ENCODE results near the gene OTC.

OTC gene

DNA sequence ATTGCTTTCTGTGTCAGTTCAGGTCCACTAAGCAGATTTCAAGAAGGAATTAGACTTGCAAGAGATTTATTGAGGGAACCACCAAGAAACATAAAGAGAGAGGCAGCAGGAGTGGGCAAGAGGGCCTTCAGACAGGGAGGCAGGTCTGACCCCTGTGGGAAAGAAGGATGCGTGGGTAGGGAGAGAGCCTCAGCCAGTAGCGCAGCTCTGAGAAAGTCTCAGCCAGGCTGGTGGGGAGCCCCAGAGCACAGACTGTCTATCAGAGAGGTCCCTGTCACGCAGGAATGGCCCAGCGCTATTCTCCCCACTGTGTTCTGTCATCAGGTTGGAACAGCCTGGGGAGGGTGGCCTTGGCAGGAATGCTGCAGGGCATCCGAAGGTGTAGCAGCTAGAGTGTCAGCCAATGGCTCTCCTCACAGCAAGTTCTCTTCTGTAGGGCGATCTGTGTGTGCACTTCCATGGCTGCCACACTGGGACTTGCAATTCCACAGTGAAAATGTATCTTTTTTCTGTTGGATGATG is 48.0 kb downstream of the OTC start:
- Histone ChIP-seq H3K4me3 (ENCODE audit: low read depth, low read length) (no peak overlapping the region), H3K27ac (ENCODE audit: low read depth, low read length) (no peak overlapping the region), H3K9ac (ENCODE audit: low read depth, low read length) (no peak overlapping the region), H3K4me1 (ENCODE audit: control insufficient read depth, insufficient read depth, low read length) (peaks cover 18% of the 10 kb centered on the region; the same call in 1 of the 2 replicates), H3K27me3 (ENCODE audit: control insufficient read depth, insufficient read depth, low read length) (no peaks in the 10 kb centered on the region), H3K36me3 (ENCODE audit: control insufficient read depth, insufficient read depth, low read length) (no peaks in the 10 kb centered on the region), H3K9me3 (ENCODE audit: control insufficient read depth, insufficient read depth, low read length) (no peaks in the 10 kb centered on the region)

DNA sequence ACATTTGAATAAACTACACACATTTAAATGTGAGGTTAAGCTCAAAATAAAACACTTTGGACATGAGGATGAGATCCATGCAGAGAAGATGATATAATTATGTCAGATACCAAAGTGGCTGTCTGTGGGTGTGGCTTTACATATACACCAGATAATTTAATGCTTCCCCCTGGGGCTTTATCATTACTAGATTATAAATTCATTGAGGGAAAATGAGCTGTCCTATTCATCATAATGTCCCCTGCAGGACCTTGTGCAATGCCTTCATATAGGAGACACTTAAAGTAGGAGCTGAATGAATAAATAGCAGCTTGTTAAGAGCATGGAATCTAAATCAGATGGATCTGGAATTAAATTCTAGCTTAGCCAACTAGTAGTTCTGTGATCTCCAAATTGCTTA is 49.7 kb downstream of the OTC start:
- H3K36me3 ChIP-seq (ENCODE audit: control insufficient read depth, insufficient read depth, low read length): no peaks in the 10 kb centered on the region
- no peaks in the 10 kb centered on the region for H3K27me3 ChIP-seq (ENCODE audit: control insufficient read depth, insufficient read depth, low read length)
- H3K4me3 ChIP-seq (ENCODE audit: low read depth, low read length): no peak overlapping the region
- H3K4me1 ChIP-seq (ENCODE audit: control insufficient read depth, insufficient read depth, low read length): peaks cover 18% of the 10 kb centered on the region; the same call in 1 of the 2 replicates
- H3K9ac ChIP-seq (ENCODE audit: low read depth, low read length): no peak overlapping the region
- H3K9me3 ChIP-seq (ENCODE audit: control insufficient read depth, insufficient read depth, low read length): no peaks in the 10 kb centered on the region
- H3K27ac ChIP-seq (ENCODE audit: low read depth, low read length): no peak overlapping the region

DNA sequence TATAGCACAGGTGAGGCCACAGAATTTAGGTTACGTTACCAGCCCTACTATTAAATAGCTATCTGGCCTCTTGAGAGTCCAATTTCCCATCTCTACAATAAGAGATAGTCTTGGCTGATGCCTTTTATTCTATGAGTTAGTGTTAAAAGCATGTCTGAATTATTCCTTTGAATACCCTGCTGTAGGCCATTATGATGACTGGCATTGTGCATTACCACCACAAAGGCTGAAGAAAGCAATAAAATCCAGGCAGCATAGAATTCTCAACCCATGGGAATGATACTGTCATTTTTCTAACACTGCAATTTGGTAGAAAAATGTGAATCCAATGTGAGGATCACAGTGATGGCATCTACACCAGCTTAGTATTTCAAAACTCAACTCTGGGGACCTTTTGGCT is 51.4 kb downstream of the OTC start:
- H3K27me3 ChIP-seq (ENCODE audit: control insufficient read depth, insufficient read depth, low read length): no peaks in the 10 kb centered on the region
- H3K9ac ChIP-seq (ENCODE audit: low read depth, low read length): no peak overlapping the region
- H3K4me3 ChIP-seq (ENCODE audit: low read depth, low read length): no peak overlapping the region
- H3K4me1 ChIP-seq (ENCODE audit: control insufficient read depth, insufficient read depth, low read length): peaks cover 18% of the 10 kb centered on the region
- no peaks in the 10 kb centered on the region for H3K36me3 ChIP-seq (ENCODE audit: control insufficient read depth, insufficient read depth, low read length)
- H3K9me3 ChIP-seq (ENCODE audit: control insufficient read depth, insufficient read depth, low read length): no peaks in the 10 kb centered on the region
- H3K27ac ChIP-seq (ENCODE audit: low read depth, low read length): no peak overlapping the region

DNA sequence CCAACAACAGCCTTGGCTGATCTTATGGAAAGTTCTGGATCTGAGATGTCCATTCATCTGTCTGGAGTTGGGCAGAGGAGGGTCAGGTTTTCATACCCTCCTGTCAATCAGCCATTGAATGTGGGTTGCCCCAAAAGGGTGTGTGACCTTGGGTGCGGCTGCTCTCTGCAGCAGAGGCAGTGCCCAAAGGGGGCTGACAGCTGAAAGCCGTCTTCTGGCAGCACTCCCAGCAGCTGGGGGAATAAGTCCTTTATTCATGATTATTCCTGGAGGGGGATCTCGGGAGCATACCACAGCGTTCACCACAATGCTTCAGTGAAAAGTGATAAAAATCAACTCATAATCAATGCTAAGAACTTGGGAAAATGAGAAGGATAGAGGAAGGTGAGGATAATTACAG is 54.7 kb downstream of the OTC start:
- Histone ChIP-seq H3K27me3 (ENCODE audit: control insufficient read depth, insufficient read depth, low read length) (no peaks in the 10 kb centered on the region), H3K36me3 (ENCODE audit: control insufficient read depth, insufficient read depth, low read length) (no peaks in the 10 kb centered on the region), H3K9ac (ENCODE audit: low read depth, low read length) (no peak overlapping the region), H3K27ac (ENCODE audit: low read depth, low read length) (no peak overlapping the region), H3K4me1 (ENCODE audit: control insufficient read depth, insufficient read depth, low read length) (peaks cover 6% of the 10 kb centered on the region; the same call in 1 of the 2 replicates), H3K9me3 (ENCODE audit: control insufficient read depth, insufficient read depth, low read length) (no peaks in the 10 kb centered on the region), H3K4me3 (ENCODE audit: low read depth, low read length) (no peak overlapping the region)

DNA sequence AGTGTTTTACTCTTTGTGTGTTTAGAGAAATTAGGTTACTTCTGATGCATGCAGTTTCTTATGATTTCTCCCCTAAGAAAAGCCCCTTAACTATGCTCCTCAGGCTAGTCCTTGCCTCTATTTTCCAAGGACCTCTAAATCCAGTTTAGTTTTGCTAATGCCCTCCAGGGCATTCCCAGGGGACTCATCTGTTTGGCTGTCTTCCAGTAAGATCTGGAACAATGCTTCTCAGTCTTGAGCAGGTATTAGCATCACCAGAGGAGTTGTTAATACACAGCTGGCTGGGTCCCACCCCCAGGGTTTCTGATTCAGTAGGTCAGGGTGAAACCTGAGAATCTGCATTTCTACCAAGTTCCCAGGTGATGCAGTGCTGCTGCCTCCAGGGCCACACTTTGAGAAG is 56.9 kb downstream of the OTC start:
- Histone ChIP-seq H3K9me3 (ENCODE audit: control insufficient read depth, insufficient read depth, low read length) (no peaks in the 10 kb centered on the region), H3K9ac (ENCODE audit: low read depth, low read length) (no peak overlapping the region), H3K4me1 (ENCODE audit: control insufficient read depth, insufficient read depth, low read length) (peaks cover 6% of the 10 kb centered on the region; the same call in 1 of the 2 replicates), H3K27ac (ENCODE audit: low read depth, low read length) (no peak overlapping the region), H3K27me3 (ENCODE audit: control insufficient read depth, insufficient read depth, low read length) (no peaks in the 10 kb centered on the region), H3K4me3 (ENCODE audit: low read depth, low read length) (no peak overlapping the region), H3K36me3 (ENCODE audit: control insufficient read depth, insufficient read depth, low read length) (no peaks in the 10 kb centered on the region)

DNA sequence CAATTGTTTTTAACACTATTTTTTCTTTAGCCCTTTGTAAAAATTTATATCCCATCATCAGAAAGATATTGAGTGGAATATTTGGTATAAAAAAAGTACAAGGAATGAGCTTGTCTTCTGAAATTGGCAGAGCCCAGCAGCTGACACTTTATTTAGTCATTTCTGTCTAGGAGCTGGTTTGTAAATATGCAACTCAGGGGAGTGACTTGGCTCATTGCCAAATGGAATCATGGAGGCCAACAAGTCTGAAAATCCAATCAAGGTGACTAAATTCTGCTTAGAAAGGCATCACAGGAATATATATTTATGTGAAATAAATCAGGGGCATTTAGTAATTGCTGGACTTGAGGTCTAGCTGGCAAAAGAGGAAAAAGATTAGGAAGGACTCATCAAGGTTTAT is 74.4 kb downstream of the OTC start:
- H3K9ac ChIP-seq (ENCODE audit: low read depth, low read length): no peak overlapping the region
- H3K27ac ChIP-seq (ENCODE audit: low read depth, low read length): no peak overlapping the region
- no peaks in the 10 kb centered on the region for H3K4me1 ChIP-seq (ENCODE audit: control insufficient read depth, insufficient read depth, low read length)
- no peaks in the 10 kb centered on the region for H3K9me3 ChIP-seq (ENCODE audit: control insufficient read depth, insufficient read depth, low read length)
- no peaks in the 10 kb centered on the region for H3K36me3 ChIP-seq (ENCODE audit: control insufficient read depth, insufficient read depth, low read length)
- H3K4me3 ChIP-seq (ENCODE audit: low read depth, low read length): no peak overlapping the region
- peaks cover 6% of the 10 kb centered on the region for H3K27me3 ChIP-seq (ENCODE audit: control insufficient read depth, insufficient read depth, low read length)

DNA sequence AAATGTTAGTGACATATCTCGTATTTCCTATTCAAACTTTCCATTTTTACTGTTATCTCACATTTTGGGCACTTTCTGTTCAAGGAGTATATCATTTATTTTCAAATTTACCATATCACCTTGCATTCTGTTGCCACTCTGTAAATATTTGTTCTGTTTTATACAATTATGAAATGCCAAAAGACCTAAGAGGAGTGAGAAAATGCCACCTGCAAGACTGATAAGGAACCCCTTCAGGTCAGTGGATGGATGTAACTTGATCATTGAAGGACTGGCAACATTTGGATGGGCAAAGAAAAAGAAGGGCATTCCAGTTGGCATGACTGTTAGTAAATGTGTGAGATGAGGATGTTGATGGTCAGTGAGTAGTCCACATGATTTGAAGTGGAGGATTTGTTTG is 79.1 kb downstream of the OTC start:
- Histone ChIP-seq H3K27me3 (ENCODE audit: control insufficient read depth, insufficient read depth, low read length) (no peaks in the 10 kb centered on the region), H3K4me1 (ENCODE audit: control insufficient read depth, insufficient read depth, low read length) (no peaks in the 10 kb centered on the region), H3K36me3 (ENCODE audit: control insufficient read depth, insufficient read depth, low read length) (no peaks in the 10 kb centered on the region), H3K9ac (ENCODE audit: low read depth, low read length) (no peak overlapping the region), H3K9me3 (ENCODE audit: control insufficient read depth, insufficient read depth, low read length) (no peaks in the 10 kb centered on the region), H3K27ac (ENCODE audit: low read depth, low read length) (no peak overlapping the region), H3K4me3 (ENCODE audit: low read depth, low read length) (no peak overlapping the region)

DNA sequence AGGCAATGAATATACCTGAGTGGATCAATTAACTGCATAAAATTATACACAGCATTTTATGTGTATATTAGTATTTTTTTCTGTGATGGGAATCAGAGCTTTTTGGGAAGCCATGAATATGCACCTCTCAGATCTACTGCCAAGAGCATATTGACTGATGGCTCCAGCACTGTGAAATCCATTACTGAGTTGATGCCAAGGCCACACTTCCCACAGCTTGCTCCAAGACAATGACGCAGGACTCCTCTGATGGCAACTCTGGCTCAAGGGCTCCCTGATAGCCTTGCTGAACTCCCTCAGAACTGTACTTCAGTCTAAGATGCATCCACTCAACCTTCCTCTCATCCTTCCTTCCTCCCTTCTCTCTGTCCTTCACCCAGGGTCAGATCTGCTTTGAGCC is 82.7 kb downstream of the OTC start:
- H3K27ac ChIP-seq (ENCODE audit: low read depth, low read length): no peak overlapping the region
- no peak overlapping the region for H3K9ac ChIP-seq (ENCODE audit: low read depth, low read length)
- no peaks in the 10 kb centered on the region; the same call in 1 of the 2 replicates for H3K27me3 ChIP-seq (ENCODE audit: control insufficient read depth, insufficient read depth, low read length)
- H3K9me3 ChIP-seq (ENCODE audit: control insufficient read depth, insufficient read depth, low read length): no peaks in the 10 kb centered on the region
- no peaks in the 10 kb centered on the region for H3K36me3 ChIP-seq (ENCODE audit: control insufficient read depth, insufficient read depth, low read length)
- H3K4me3 ChIP-seq (ENCODE audit: low read depth, low read length): no peak overlapping the region
- no peaks in the 10 kb centered on the region for H3K4me1 ChIP-seq (ENCODE audit: control insufficient read depth, insufficient read depth, low read length)

- H3K36me3 ChIP-seq (ENCODE audit: control insufficient read depth, insufficient read depth, low read length): no peaks in the 10 kb centered on the region
- H3K27me3 ChIP-seq (ENCODE audit: control insufficient read depth, insufficient read depth, low read length): no peaks in the 10 kb centered on the region; the same call in 1 of the 2 replicates
- H3K9me3 ChIP-seq (ENCODE audit: control insufficient read depth, insufficient read depth, low read length): no peaks in the 10 kb centered on the region
- H3K9ac ChIP-seq (ENCODE audit: low read depth, low read length): no peak overlapping the region
- no peak overlapping the region for H3K27ac ChIP-seq (ENCODE audit: low read depth, low read length)
- no peak overlapping the region for H3K4me3 ChIP-seq (ENCODE audit: low read depth, low read length)
- H3K4me1 ChIP-seq (ENCODE audit: control insufficient read depth, insufficient read depth, low read length): no peaks in the 10 kb centered on the region
These were observed 84.7 kb downstream of the OTC start for GRCh38 chrX:38437093-38437492.

DNA sequence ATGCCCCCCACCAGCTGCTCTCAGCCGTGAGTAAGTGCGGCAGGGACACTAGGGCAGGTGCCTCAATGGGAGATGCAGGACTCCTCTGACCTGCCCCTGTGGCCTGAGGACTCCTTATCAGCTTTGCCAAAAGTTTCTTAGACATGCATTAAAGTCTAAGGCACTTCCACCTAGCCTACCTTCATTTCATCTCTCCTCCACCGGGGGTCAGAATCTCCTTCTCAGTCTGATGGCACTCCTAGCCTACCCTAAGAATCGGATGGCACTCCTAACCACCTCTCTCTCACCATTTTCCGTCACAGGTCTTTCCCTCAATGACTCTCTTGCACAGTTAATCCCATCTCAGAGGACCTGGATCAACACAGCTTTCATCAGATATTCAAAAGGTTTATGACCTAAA is 85.9 kb downstream of the OTC start:
- Histone ChIP-seq H3K36me3 (ENCODE audit: control insufficient read depth, insufficient read depth, low read length) (no peaks in the 10 kb centered on the region), H3K27me3 (ENCODE audit: control insufficient read depth, insufficient read depth, low read length) (no peaks in the 10 kb centered on the region; the same call in 1 of the 2 replicates), H3K27ac (ENCODE audit: low read depth, low read length) (no peak overlapping the region), H3K9me3 (ENCODE audit: control insufficient read depth, insufficient read depth, low read length) (no peaks in the 10 kb centered on the region), H3K4me3 (ENCODE audit: low read depth, low read length) (no peak overlapping the region), H3K4me1 (ENCODE audit: control insufficient read depth, insufficient read depth, low read length) (no peaks in the 10 kb centered on the region), H3K9ac (ENCODE audit: low read depth, low read length) (no peak overlapping the region)

DNA sequence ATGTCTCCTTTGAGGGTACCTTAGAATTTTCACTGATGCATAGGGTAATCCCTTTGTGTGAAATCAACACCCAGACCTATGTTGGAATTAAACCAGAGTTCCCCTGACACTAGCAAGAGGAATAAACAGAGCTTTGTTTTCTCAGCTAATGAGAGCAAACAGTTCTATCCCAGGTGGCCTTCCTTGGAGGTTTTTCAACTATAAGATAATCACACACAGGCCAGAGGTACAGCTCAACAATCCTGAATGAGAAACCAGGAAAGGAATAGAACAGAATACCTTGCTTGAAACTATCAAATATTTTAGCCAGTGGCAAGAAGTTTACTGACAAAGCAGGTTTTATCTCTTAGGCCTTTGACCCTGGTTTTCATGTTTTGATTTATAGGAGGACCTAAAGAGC is 100.2 kb downstream of the OTC start:
- no peak overlapping the region for H3K27ac ChIP-seq (ENCODE audit: low read depth, low read length)
- H3K9me3 ChIP-seq (ENCODE audit: control insufficient read depth, insufficient read depth, low read length): no peaks in the 10 kb centered on the region
- H3K27me3 ChIP-seq (ENCODE audit: control insufficient read depth, insufficient read depth, low read length): no peaks in the 10 kb centered on the region
- H3K4me1 ChIP-seq (ENCODE audit: control insufficient read depth, insufficient read depth, low read length): no peaks in the 10 kb centered on the region
- H3K9ac ChIP-seq (ENCODE audit: low read depth, low read length): no peak overlapping the region
- H3K4me3 ChIP-seq (ENCODE audit: low read depth, low read length): no peak overlapping the region
- H3K36me3 ChIP-seq (ENCODE audit: control insufficient read depth, insufficient read depth, low read length): no peaks in the 10 kb centered on the region

GRCh38 chrX:38458071-38458470 is 105.7 kb downstream of the OTC start:
- H3K36me3 ChIP-seq (ENCODE audit: control insufficient read depth, insufficient read depth, low read length): no peaks in the 10 kb centered on the region
- peaks cover 10% of the 10 kb centered on the region; the same call in 1 of the 2 replicates for H3K9me3 ChIP-seq (ENCODE audit: control insufficient read depth, insufficient read depth, low read length)
- no peak overlapping the region for H3K27ac ChIP-seq (ENCODE audit: low read depth, low read length)
- no peaks in the 10 kb centered on the region for H3K4me1 ChIP-seq (ENCODE audit: control insufficient read depth, insufficient read depth, low read length)
- H3K27me3 ChIP-seq (ENCODE audit: control insufficient read depth, insufficient read depth, low read length): no peaks in the 10 kb centered on the region
- no peak overlapping the region for H3K4me3 ChIP-seq (ENCODE audit: low read depth, low read length)
- no peak overlapping the region for H3K9ac ChIP-seq (ENCODE audit: low read depth, low read length)
